Breast epithelium (tissue), 4 donors: Measurements from ENCODE around the gene RNF166. TPM values are rescaled to one million over a fixed set of nuclear protein-coding genes. Genes with fewer than 3 reads are reported as not detected.

ENCODE experiments used
- DNase-seq, 2 donors: peaks; one replicate each; pipeline ENCODE4 v3.0.0-alpha.2; 2019; ENCODE audit warnings: low spot score in 2 of 2
- H3K27ac ChIP-seq, 2 donors: fragments of 200-600 bp; sonication (generic) in 1 of 2; one replicate each; pipeline ENCODE4 v1.5.1; 2016 to 2019; ENCODE audit warnings: mild to moderate bottlenecking in 1 of 2
- H3K27me3 ChIP-seq, 2 donors: fragments of 200-600 bp; sonication (generic) in 1 of 2; one replicate each; pipeline versions ENCODE4 v1.5.1 to v1.6.0; 2017 to 2019; ENCODE audit warnings: control low read depth in 1 of 2, mild to moderate bottlenecking in 1 of 2
- H3K36me3 ChIP-seq: fragments of 200-600 bp; one replicate; pipeline ENCODE4 v1.5.1; 2019
- H3K4me1 ChIP-seq, 2 donors: fragments of 200-600 bp; sonication (generic); one replicate each; pipeline ENCODE4 v1.5.1; 2016 to 2019; ENCODE audit warnings: control low read depth in 1 of 2
- H3K4me3 ChIP-seq, 3 donors: fragments of 200-600 bp; sonication (generic); 1 replicate in 2 of 3; 2 replicates in 1 of 3; pipeline ENCODE4 v1.5.1; 2016 to 2019; ENCODE audit warnings: mild to moderate bottlenecking in 3 of 3, moderate library complexity in 2 of 3
- H3K9me3 ChIP-seq, 2 donors: fragments of 200-600 bp; sonication (generic) in 1 of 2; one replicate each; pipeline ENCODE4 v1.5.1; 2016 to 2019; ENCODE audit warnings: control low read depth in 1 of 2
- POLR2A ChIP-seq: fragments of 450-650 bp; IDR thresholded peaks from one replicate; pipeline ENCODE4 v1.6.1; 2016; ENCODE audit warnings: antibody characterized with exemption, mild to moderate bottlenecking, moderate library complexity
- POLR2AphosphoS5 ChIP-seq, 3 donors: sonication (generic); formaldehyde crosslinking; IDR thresholded peaks; one replicate each; pipeline ENCODE4 v1.6.1; 2017; ENCODE audit warnings: antibody characterized with exemption in 3 of 3
- intact Hi-C: fragments of 100-400 bp; cut with DNase I; formaldehyde crosslinking; loops from one replicate; pipeline ENCODE4 v1.15.1; 2023; ENCODE audit warnings: low total_unique reads
- total RNA-seq, 3 donors: library from RNA; depleted of rRNA; stranded (reverse); fragments of >200 nt; gene quantifications; one replicate each; pipeline ENCODE4 v1.1.0, GENCODE V29; 2016
- TF ChIP-seq, protein P1 (sequence below), 3 donors: fragments of 450-650 bp; IDR thresholded peaks; one replicate each; pipeline ENCODE4 v1.5.1; 2016 to 2017; ENCODE audit warnings: antibody characterized with exemption in 3 of 3, mild to moderate bottlenecking in 3 of 3, moderate library complexity in 3 of 3

Gene RNF166
- total RNA-seq, 3 donors from 2014 or later, result 19.2 to 22.0 (median 21.9) TPM

DNA sequence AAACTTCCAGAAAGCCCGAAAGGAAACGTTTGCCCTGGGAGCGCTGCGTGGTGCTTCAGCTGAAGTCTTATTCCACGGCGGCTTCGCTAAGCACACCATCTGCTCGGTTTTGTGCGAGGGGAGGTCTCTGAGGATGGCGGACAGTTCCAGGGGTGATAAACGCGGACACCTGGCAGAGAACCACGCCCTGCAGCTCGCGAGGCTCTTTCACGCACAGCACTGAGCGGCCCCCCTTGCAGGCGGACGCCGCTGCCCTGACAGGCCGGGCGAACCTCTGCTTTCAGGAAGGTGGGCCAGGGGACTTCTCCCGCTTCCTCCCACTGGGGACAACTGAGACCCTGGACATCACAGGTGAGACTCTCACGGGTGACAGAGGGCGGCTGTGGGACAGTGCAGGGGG lies 47.0 kb downstream of the RNF166 start:
- H3K4me3 ChIP-seq, result no peak overlapping the region
- H3K27ac ChIP-seq, result no peak overlapping the region
- no peaks in the 10 kb centered on the region for H3K4me1 ChIP-seq
- no peaks in the 10 kb centered on the region for H3K9me3 ChIP-seq
- intact Hi-C loops, result no loop called here
- H3K36me3 ChIP-seq, result no peaks in the 10 kb centered on the region
- TF ChIP-seq POLR2AphosphoS5 (IDR thresholded peaks at IDR 0.05) (no peak), POLR2A (no peak)
- TF ChIP-seq, protein P1, sequence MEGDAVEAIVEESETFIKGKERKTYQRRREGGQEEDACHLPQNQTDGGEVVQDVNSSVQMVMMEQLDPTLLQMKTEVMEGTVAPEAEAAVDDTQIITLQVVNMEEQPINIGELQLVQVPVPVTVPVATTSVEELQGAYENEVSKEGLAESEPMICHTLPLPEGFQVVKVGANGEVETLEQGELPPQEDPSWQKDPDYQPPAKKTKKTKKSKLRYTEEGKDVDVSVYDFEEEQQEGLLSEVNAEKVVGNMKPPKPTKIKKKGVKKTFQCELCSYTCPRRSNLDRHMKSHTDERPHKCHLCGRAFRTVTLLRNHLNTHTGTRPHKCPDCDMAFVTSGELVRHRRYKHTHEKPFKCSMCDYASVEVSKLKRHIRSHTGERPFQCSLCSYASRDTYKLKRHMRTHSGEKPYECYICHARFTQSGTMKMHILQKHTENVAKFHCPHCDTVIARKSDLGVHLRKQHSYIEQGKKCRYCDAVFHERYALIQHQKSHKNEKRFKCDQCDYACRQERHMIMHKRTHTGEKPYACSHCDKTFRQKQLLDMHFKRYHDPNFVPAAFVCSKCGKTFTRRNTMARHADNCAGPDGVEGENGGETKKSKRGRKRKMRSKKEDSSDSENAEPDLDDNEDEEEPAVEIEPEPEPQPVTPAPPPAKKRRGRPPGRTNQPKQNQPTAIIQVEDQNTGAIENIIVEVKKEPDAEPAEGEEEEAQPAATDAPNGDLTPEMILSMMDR (IDR thresholded peaks at IDR 0.05), result no peak
- H3K27me3 ChIP-seq, result no peaks in the 10 kb centered on the region
- no peak for DNase-seq

DNA sequence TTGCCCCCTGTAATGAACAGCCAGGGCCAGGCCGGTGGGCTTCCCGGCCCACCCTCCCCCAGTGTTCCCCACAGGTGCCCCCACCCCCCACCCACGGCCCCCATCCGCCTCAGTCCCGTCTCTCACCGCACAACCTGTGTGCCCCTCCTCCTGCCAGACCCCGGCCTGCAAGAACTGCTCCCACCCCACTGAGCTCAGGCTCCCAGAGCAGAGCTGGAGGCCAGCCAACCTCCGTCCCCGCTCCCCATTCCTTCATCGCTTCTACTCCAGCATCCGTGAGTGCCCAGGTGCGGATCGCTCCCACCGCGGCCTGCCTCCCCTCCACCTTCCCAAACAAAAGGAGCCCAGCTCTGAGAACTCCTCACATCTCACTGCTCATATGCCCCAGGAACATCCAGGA lies 47.5 kb downstream of the RNF166 start:
- Histone ChIP-seq H3K27ac (no peak overlapping the region), H3K4me3 (no peak overlapping the region), H3K9me3 (no peaks in the 10 kb centered on the region), H3K4me1 (no peaks in the 10 kb centered on the region), H3K36me3 (no peaks in the 10 kb centered on the region), H3K27me3 (no peaks in the 10 kb centered on the region)
- intact Hi-C loops, result no loop called here
- TF ChIP-seq POLR2A, result no peak
- no peak for TF ChIP-seq POLR2AphosphoS5 (IDR thresholded peaks at IDR 0.05)
- TF ChIP-seq, protein P1 (IDR thresholded peaks at IDR 0.05), result no peak
- DNase-seq, result no peak

DNA sequence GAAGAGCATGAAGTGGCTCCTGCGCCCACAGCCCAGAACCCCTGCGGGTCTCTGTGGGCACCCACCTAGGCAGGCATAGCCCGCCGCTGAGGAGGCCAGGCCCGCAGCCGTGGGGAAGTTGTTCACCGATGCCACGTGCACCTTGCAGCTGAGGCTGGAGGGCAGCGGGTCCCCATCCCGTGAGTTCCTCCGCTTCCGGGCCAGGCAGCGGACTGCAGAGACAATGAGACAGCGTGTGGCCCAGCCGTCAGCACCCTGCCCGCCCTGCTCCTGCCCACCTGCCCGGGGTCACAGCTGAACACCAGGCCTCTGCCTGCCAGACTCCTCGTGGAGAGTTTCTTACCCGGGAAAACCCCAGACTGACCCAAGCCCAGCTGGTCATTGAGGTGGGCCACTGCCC lies 48.8 kb downstream of the RNF166 start:
- TF ChIP-seq POLR2A (no peak), POLR2AphosphoS5 (IDR thresholded peaks at IDR 0.05) (no peak)
- TF ChIP-seq, protein P1 (IDR thresholded peaks at IDR 0.05), result no peak
- intact Hi-C loops, result no loop called here
- H3K4me3 ChIP-seq, result no peak overlapping the region
- no peaks in the 10 kb centered on the region for H3K9me3 ChIP-seq
- H3K36me3 ChIP-seq, result no peaks in the 10 kb centered on the region
- DNase-seq, result no peak
- H3K4me1 ChIP-seq, result no peaks in the 10 kb centered on the region
- no peak overlapping the region for H3K27ac ChIP-seq
- no peaks in the 10 kb centered on the region for H3K27me3 ChIP-seq

DNA sequence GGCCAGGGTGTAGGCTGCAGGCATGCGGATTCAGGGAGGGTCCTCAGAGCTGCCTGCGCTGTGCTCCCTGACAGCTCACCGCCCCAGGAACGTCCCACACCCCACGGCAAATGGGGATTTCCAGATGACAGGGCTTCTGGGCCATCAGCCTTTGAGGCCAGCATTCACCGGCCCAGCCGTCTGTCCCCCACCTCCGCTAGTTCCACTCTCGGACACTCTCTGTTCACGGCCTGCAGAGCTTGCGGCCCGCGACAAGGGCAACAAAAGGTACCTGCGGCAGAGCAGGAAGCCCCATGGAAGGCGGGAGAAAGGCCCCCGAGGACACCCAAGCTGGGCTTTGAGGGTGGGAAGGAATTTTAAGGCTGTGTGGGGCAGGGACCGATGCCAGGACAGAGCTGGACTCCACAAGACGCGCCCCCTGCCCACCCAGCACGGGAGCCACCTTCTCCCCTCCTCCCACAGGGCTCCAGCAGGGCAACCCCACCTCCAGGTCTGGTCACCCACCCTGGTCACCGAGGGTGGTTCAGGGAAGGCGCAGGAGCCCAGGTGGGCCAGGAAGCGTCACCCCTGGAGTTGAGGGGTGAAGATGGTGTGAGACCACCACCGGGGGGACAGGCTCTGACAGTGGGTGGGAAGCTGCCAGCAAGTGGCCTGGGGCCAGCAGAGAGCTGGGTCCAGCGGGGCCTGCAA lies 49.8 kb downstream of the RNF166 start:
- DNase-seq, result no peak
- Histone ChIP-seq H3K9me3 (no peaks in the 10 kb centered on the region), H3K36me3 (no peaks in the 10 kb centered on the region), H3K4me3 (no peak overlapping the region), H3K27me3 (no peaks in the 10 kb centered on the region), H3K4me1 (no peaks in the 10 kb centered on the region), H3K27ac (no peak overlapping the region)
- TF ChIP-seq POLR2AphosphoS5 (IDR thresholded peaks at IDR 0.05), result no peak
- TF ChIP-seq, protein P1 (IDR thresholded peaks at IDR 0.05), result no peak
- TF ChIP-seq POLR2A, result no peak
- intact Hi-C loops, result no loop called here

DNA sequence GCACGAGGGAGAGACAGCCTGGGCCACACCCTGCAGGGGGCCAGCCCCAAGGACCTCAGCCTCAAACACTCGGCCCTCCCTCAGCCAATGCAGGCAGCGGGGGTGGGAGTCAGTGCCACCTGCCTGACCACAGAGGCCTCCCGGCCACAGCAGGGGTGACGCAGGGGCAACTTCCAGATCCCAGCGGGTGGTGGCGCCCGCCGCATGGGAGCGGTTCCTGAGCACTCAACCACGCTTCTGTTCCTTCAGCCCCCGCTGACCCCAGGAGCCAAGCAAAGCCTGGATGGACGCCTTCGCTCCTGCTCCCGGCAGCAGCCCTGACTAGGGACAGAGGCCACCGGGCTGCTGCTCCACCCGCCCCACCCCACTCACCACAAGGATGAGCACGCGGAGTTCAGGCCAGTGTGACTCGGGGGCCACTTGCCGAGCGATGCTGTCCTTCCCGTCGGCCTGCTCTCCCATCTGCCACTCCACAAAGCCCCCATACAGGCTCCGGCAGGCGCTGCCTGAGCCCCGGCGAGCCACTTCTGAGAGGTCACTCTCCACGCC lies 50.4 kb downstream of the RNF166 start:
- Histone ChIP-seq H3K27me3 (no peaks in the 10 kb centered on the region), H3K4me1 (peaks cover 3% of the 10 kb centered on the region in 2 donors), H3K9me3 (no peaks in the 10 kb centered on the region), H3K36me3 (no peaks in the 10 kb centered on the region), H3K27ac (no peak overlapping the region), H3K4me3 (no peak overlapping the region)
- TF ChIP-seq, protein P1 (IDR thresholded peaks at IDR 0.05), result no peak
- no peak for TF ChIP-seq POLR2A
- no peak for TF ChIP-seq POLR2AphosphoS5 (IDR thresholded peaks at IDR 0.05)
- no peak for DNase-seq
- intact Hi-C loops, result no loop called here
